MM.1S (cell line): ENCODE data around the gene ADGRV1.

Experiments
- DNase-seq: peaks from one replicate; pipeline ENCODE4 v3.0.0-alpha.2; 2015
- H2AFZ ChIP-seq: fragments of 300-600 bp; sonication (generic); 2 replicates; pipeline ENCODE4 v1.6.0; 2016; ENCODE audit warnings: antibody characterized with exemption, low read length
- H3F3A ChIP-seq: fragments of 300-600 bp; sonication (generic); 2 replicates; pipeline ENCODE4 v1.6.1; 2016; ENCODE audit warnings: mild to moderate bottlenecking, antibody characterized with exemption, low read length, moderate library complexity, mixed read lengths; ENCODE audit not compliant: insufficient read depth
- H3K27ac ChIP-seq: fragments of 300-600 bp; sonication (generic); 2 replicates; pipeline ENCODE4 v1.5.1; 2016; ENCODE audit warnings: mild to moderate bottlenecking, low read length
- H3K27me3 ChIP-seq: fragments of 300-600 bp; sonication (generic); replicated peaks from 2 replicates; pipeline ENCODE4 v1.6.0; 2016; ENCODE audit warnings: low read length; ENCODE audit not compliant: insufficient read depth
- H3K36me3 ChIP-seq: fragments of 300-600 bp; sonication (generic); replicated peaks from 2 replicates; pipeline ENCODE4 v1.6.1; 2016; ENCODE audit warnings: mild to moderate bottlenecking, low read length, mixed read lengths; ENCODE audit not compliant: insufficient read depth
- H3K4me1 ChIP-seq: fragments of 300-600 bp; sonication (generic); 2 replicates; pipeline ENCODE4 v1.6.1; 2016; ENCODE audit warnings: low read length, mixed read lengths
- H3K4me2 ChIP-seq: fragments of 300-600 bp; sonication (generic); 2 replicates; pipeline ENCODE4 v1.6.0; 2016; ENCODE audit warnings: low read depth, low read length
- H3K4me3 ChIP-seq: fragments of 300-600 bp; sonication (generic); 2 replicates; pipeline ENCODE4 v1.5.1; 2016; ENCODE audit warnings: low read length, mixed read lengths
- H3K79me2 ChIP-seq: fragments of 300-600 bp; sonication (generic); 2 replicates; pipeline ENCODE4 v1.6.1; 2016; ENCODE audit warnings: mixed run types, low read length, mixed read lengths
- H3K9ac ChIP-seq: fragments of 300-600 bp; sonication (generic); 2 replicates; pipeline ENCODE4 v1.6.1; 2016; ENCODE audit warnings: low read length, mixed read lengths
- H3K9me2 ChIP-seq: fragments of 300-600 bp; sonication (generic); replicated peaks from 2 replicates; pipeline ENCODE4 v1.6.1; 2016; ENCODE audit warnings: mild to moderate bottlenecking, low read length, mixed read lengths; ENCODE audit not compliant: insufficient read depth
- H3K9me3 ChIP-seq: fragments of 300-600 bp; sonication (generic); replicated peaks from 2 replicates; pipeline ENCODE4 v1.6.1; 2016; ENCODE audit warnings: mild to moderate bottlenecking, low read length, mixed read lengths; ENCODE audit not compliant: insufficient read depth
- H4K20me1 ChIP-seq: fragments of 300-600 bp; sonication (generic); 2 replicates; pipeline ENCODE4 v1.6.1; 2016; ENCODE audit warnings: mild to moderate bottlenecking, low read length, moderate library complexity, mixed read lengths; ENCODE audit not compliant: insufficient read depth
- CTCF ChIP-seq: fragments of 300-600 bp; sonication (generic); IDR thresholded peaks from 2 replicates; pipeline ENCODE4 v1.5.1; 2016; ENCODE audit warnings: antibody characterized with exemption, low read length, mixed read lengths
- EZH2 ChIP-seq: fragments of 300-600 bp; sonication (generic); optimal IDR thresholded peaks from 2 replicates; pipeline ENCODE3; 2017; ENCODE audit warnings: low read depth, mild to moderate bottlenecking, antibody characterized with exemption, low read length, mixed read lengths
- EZH2phosphoT487 ChIP-seq: fragments of 300-600 bp; sonication (generic); IDR thresholded peaks from 2 replicates; pipeline ENCODE4 v1.6.1; 2018; ENCODE audit warnings: antibody characterized with exemption, low read length

The ADGRV1 gene

GRCh38 chr5:90886381-90886780 lies 327.8 kb downstream of the ADGRV1 start:
- no peaks in the 10 kb centered on the region for H3K9me3 ChIP-seq
- H3K79me2 ChIP-seq = no peaks in the 10 kb centered on the region
- H3K4me2 ChIP-seq = no peak overlapping the region
- no peak overlapping the region for H3K9ac ChIP-seq
- no peaks in the 10 kb centered on the region for H3K9me2 ChIP-seq
- no peaks in the 10 kb centered on the region for H3K4me1 ChIP-seq
- no peak overlapping the region for H3K27ac ChIP-seq
- no peak for DNase-seq
- no peaks in the 10 kb centered on the region for H3F3A ChIP-seq
- H4K20me1 ChIP-seq = no peaks in the 10 kb centered on the region
- H3K27me3 ChIP-seq = no peaks in the 10 kb centered on the region
- no peak overlapping the region for H3K4me3 ChIP-seq
- no peaks in the 10 kb centered on the region for H3K36me3 ChIP-seq
- H2AFZ ChIP-seq = no peak overlapping the region
- no peak for TF ChIP-seq EZH2
- TF ChIP-seq EZH2phosphoT487 = no peak
- no peak for TF ChIP-seq CTCF

- no peaks in the 10 kb centered on the region for H3K9me3 ChIP-seq
- H3K36me3 ChIP-seq = no peaks in the 10 kb centered on the region
- no peaks in the 10 kb centered on the region for H3K4me1 ChIP-seq
- no peak for TF ChIP-seq EZH2phosphoT487
- no peak for TF ChIP-seq CTCF
- no peak for TF ChIP-seq EZH2
- DNase-seq = no peak
- no peaks in the 10 kb centered on the region for H3F3A ChIP-seq
- H3K9ac ChIP-seq = no peak overlapping the region
- no peaks in the 10 kb centered on the region for H3K9me2 ChIP-seq
- H3K4me3 ChIP-seq = no peak overlapping the region
- no peak overlapping the region for H2AFZ ChIP-seq
- H3K27ac ChIP-seq = no peak overlapping the region
- H3K79me2 ChIP-seq = no peaks in the 10 kb centered on the region
- H4K20me1 ChIP-seq = no peaks in the 10 kb centered on the region
- no peaks in the 10 kb centered on the region for H3K27me3 ChIP-seq
- no peak overlapping the region for H3K4me2 ChIP-seq
Observed at GRCh38 chr5:90888511-90889324, 330.1 kb downstream of the ADGRV1 start.

- no peak overlapping the region for H3K4me3 ChIP-seq
- DNase-seq = no peak
- no peak overlapping the region for H3K27ac ChIP-seq
- H2AFZ ChIP-seq = no peak overlapping the region
- no peaks in the 10 kb centered on the region for H4K20me1 ChIP-seq
- no peaks in the 10 kb centered on the region for H3K36me3 ChIP-seq
- H3K4me2 ChIP-seq = no peak overlapping the region
- H3F3A ChIP-seq = no peaks in the 10 kb centered on the region
- TF ChIP-seq CTCF (no peak), EZH2phosphoT487 (no peak), EZH2 (no peak)
- H3K27me3 ChIP-seq = no peaks in the 10 kb centered on the region
- H3K4me1 ChIP-seq = no peaks in the 10 kb centered on the region
- H3K9ac ChIP-seq = no peak overlapping the region
- no peaks in the 10 kb centered on the region for H3K9me2 ChIP-seq
- H3K79me2 ChIP-seq = no peaks in the 10 kb centered on the region
- H3K9me3 ChIP-seq = no peaks in the 10 kb centered on the region
Observed at GRCh38 chr5:90889325-90889600, 330.7 kb downstream of the ADGRV1 start.
